ENCODE data around the gene KLHL41. TPM values are rescaled to one million over a fixed set of nuclear protein-coding genes. Genes with fewer than 3 reads are reported as not detected.
A peak's percentile ranks its signal among the peaks of the same experiment; 100 is the strongest.

Gene KLHL41
- total RNA-seq, 1 donor from 2014 or later: not detected

DNA sequence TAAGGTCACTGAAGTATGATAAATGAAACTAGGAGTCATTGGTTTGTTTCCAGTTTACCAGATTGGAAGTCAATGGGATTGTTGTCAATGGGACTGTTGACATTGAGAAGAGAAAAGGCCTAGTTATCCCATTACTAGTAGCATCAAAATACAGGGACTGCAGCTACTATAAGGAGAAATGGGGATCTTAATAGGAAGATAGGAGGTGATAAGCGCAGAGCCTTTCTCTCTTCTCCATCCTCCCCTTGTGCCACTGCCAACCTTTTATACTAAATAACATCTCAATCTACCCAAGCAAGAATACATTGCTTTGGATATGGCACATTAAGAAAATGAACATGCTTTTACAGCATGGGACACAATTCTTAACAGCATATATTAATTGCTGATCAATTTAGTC, 40.7 kb upstream of the KLHL41 start:
- Mint-ChIP-seq H3K27me3 (ENCODE audit: unreplicated experiment) (peaks cover 2% of the 10 kb centered on the region), H3K27ac (ENCODE audit: unreplicated experiment) (no peak overlapping the region), H3K36me3 (ENCODE audit: unreplicated experiment) (no peaks in the 10 kb centered on the region), H3K4me1 (ENCODE audit: low read depth, unreplicated experiment) (no peaks in the 10 kb centered on the region), H3K9me3 (ENCODE audit: unreplicated experiment) (no peaks in the 10 kb centered on the region), H3K4me3 (ENCODE audit: unreplicated experiment) (no peak overlapping the region)
- TF ChIP-seq, protein P1, sequence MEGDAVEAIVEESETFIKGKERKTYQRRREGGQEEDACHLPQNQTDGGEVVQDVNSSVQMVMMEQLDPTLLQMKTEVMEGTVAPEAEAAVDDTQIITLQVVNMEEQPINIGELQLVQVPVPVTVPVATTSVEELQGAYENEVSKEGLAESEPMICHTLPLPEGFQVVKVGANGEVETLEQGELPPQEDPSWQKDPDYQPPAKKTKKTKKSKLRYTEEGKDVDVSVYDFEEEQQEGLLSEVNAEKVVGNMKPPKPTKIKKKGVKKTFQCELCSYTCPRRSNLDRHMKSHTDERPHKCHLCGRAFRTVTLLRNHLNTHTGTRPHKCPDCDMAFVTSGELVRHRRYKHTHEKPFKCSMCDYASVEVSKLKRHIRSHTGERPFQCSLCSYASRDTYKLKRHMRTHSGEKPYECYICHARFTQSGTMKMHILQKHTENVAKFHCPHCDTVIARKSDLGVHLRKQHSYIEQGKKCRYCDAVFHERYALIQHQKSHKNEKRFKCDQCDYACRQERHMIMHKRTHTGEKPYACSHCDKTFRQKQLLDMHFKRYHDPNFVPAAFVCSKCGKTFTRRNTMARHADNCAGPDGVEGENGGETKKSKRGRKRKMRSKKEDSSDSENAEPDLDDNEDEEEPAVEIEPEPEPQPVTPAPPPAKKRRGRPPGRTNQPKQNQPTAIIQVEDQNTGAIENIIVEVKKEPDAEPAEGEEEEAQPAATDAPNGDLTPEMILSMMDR (IDR thresholded peaks at IDR 0.05; ENCODE audit: partially characterized antibody, unreplicated experiment): no peak
- DNase-seq: no peak

DNA sequence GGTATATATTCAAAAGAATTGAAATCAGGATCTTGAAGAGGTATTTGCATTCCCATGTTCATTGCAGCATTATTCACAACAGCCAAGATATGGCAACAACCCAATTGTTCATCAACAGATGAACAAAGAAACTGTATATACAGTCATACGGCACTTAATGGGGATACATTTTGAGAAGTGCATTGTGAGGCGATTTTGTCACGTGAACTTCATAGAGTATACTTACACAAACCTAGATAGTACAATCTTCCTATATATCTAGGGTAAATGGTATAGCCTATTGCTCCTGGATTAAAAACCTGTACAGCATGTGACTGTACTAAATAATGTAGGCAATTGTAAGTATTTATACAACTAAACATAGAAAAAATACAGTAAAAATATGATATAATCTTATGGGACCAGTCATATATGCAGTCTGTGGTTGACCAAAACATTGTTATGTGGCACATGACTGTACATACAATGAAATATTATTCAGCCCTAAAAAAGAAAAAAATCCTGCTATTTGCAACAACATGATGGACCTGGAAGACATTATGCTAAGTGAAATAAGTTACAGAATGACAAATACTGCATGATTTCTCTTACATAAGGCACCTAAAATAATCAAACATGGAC, 39.4 kb upstream of the KLHL41 start:
- TF ChIP-seq, protein P1 (IDR thresholded peaks at IDR 0.05; ENCODE audit: partially characterized antibody, unreplicated experiment): no peak
- DNase-seq: no peak
- Mint-ChIP-seq H3K36me3 (ENCODE audit: unreplicated experiment) (no peaks in the 10 kb centered on the region), H3K9me3 (ENCODE audit: unreplicated experiment) (no peaks in the 10 kb centered on the region), H3K27me3 (ENCODE audit: unreplicated experiment) (peaks cover under 1% of the 10 kb centered on the region), H3K27ac (ENCODE audit: unreplicated experiment) (no peak overlapping the region), H3K4me1 (ENCODE audit: low read depth, unreplicated experiment) (no peaks in the 10 kb centered on the region), H3K4me3 (ENCODE audit: unreplicated experiment) (no peak overlapping the region)

DNA sequence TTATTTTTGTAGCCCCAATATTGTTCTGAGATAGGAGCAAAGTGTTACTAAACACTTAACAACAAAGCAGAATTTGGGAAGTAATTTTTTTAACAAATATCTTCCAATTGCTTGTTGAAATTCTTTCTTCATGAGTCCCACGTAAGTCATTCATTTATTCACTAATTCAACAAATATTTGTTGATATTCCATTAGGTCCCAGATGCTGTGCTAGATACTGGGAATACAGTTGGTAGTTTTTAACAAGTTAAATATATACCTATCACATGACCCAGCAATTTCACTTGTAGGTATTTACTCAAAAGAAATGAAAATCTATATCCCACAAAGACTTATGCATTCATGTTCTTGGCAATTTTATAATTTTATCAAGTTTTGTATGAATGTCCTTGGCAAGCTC, 37.3 kb upstream of the KLHL41 start:
- Mint-ChIP-seq H3K4me3 (ENCODE audit: unreplicated experiment) (no peak overlapping the region), H3K27ac (ENCODE audit: unreplicated experiment) (no peak overlapping the region), H3K9me3 (ENCODE audit: unreplicated experiment) (no peaks in the 10 kb centered on the region), H3K27me3 (ENCODE audit: unreplicated experiment) (peaks cover 1% of the 10 kb centered on the region), H3K4me1 (ENCODE audit: low read depth, unreplicated experiment) (no peaks in the 10 kb centered on the region), H3K36me3 (ENCODE audit: unreplicated experiment) (no peaks in the 10 kb centered on the region)
- no peak for DNase-seq
- TF ChIP-seq, protein P1 (IDR thresholded peaks at IDR 0.05; ENCODE audit: partially characterized antibody, unreplicated experiment): no peak

DNA sequence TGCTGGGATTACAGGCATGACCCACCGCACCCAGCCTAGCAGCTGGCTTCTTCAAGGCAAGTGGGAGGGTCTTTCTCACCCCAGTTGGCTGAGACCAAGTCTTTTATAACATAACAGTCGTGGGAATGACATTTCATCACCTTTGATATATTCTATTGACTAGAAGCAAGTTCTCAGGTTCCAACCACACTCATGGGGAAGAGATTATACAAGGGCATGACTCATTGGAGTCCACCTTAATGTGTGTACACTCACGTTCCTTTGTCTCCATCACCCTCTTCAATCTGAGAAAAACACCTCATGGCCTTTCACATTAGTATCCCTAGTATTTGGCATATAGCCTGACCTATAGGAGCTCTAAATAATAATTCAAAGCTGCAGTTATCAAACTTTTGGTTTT, 33.0 kb upstream of the KLHL41 start:
- Mint-ChIP-seq H3K36me3 (ENCODE audit: unreplicated experiment) (no peaks in the 10 kb centered on the region), H3K27ac (ENCODE audit: unreplicated experiment) (no peak overlapping the region), H3K27me3 (ENCODE audit: unreplicated experiment) (peaks cover 2% of the 10 kb centered on the region), H3K9me3 (ENCODE audit: unreplicated experiment) (no peaks in the 10 kb centered on the region), H3K4me1 (ENCODE audit: low read depth, unreplicated experiment) (no peaks in the 10 kb centered on the region), H3K4me3 (ENCODE audit: unreplicated experiment) (no peak overlapping the region)
- TF ChIP-seq, protein P1 (IDR thresholded peaks at IDR 0.05; ENCODE audit: partially characterized antibody, unreplicated experiment): no peak
- no peak for DNase-seq

DNA sequence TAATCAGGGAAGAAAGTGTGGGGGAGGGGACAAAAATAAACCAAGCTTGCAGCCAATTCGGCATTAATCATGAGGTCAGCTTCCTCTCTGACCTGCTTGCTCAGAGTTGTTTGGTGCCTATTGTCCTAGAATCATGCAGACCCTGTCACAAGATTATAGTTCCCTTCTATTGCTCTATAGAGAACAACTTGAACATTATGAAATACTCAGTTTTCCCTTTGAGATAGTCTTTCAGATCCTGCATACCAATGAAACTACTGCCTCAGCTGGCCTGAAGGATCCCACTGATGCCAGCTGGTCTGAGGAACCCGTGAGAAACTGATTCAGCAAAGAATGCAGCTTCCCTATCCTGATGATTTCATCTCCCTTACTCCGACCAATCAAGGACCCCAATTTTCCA, 31.2 kb upstream of the KLHL41 start:
- DNase-seq: no peak
- peaks cover 4% of the 10 kb centered on the region for H3K27me3 Mint-ChIP-seq (ENCODE audit: unreplicated experiment)

More for the DNA sequence above, 31.2 kb upstream of the KLHL41 start:
- Mint-ChIP-seq H3K4me1 (ENCODE audit: low read depth, unreplicated experiment) (no peaks in the 10 kb centered on the region), H3K9me3 (ENCODE audit: unreplicated experiment) (no peaks in the 10 kb centered on the region), H3K27ac (ENCODE audit: unreplicated experiment) (no peak overlapping the region), H3K36me3 (ENCODE audit: unreplicated experiment) (no peaks in the 10 kb centered on the region), H3K4me3 (ENCODE audit: unreplicated experiment) (peak overlapping the region; percentile 2)
- TF ChIP-seq, protein P1 (IDR thresholded peaks at IDR 0.05; ENCODE audit: partially characterized antibody, unreplicated experiment): no peak
